WTC11 (cell line): Measurements from ENCODE around the gene SMIM44.

Source experiments
- CREM ChIP-seq: sonication (generic); formaldehyde crosslinking; IDR thresholded peaks from 2 replicates; pipeline ENCODE4 v1.8.1; 2022; ENCODE audit warnings: mild to moderate bottlenecking, missing genetic modification reagents, moderate library complexity
- ESRRA ChIP-seq: sonication (generic); formaldehyde crosslinking; IDR thresholded peaks from 2 replicates; pipeline ENCODE4 v1.8.1; 2022; ENCODE audit warnings: mild to moderate bottlenecking, missing genetic modification reagents, borderline replicate concordance
- KAT7 ChIP-seq: sonication (generic); formaldehyde crosslinking; IDR thresholded peaks from 2 replicates; pipeline ENCODE4 v1.8.1; 2023; ENCODE audit warnings: missing genetic modification reagents, mild to moderate bottlenecking, borderline replicate concordance
- OVOL2 ChIP-seq: fragments of 250-450 bp; sonication (Bioruptor Pico); IDR thresholded peaks from 2 replicates; pipeline ENCODE4 v1.9.0; 2021; ENCODE audit warnings: mild to moderate bottlenecking, borderline replicate concordance
- SP1 ChIP-seq: sonication (generic); formaldehyde crosslinking; conservative IDR thresholded peaks from 2 replicates; pipeline ENCODE4 v1.8.1; 2022; ENCODE audit warnings: missing genetic modification reagents
- TEAD4 ChIP-seq: sonication (generic); formaldehyde crosslinking; IDR thresholded peaks from 2 replicates; pipeline ENCODE4 v1.8.0; 2022; ENCODE audit warnings: mild to moderate bottlenecking, missing genetic modification reagents
- ZNF263 ChIP-seq: sonication (generic); formaldehyde crosslinking; IDR thresholded peaks from 2 replicates; pipeline ENCODE4 v1.8.1; 2022; ENCODE audit warnings: low read depth, mild to moderate bottlenecking, moderate library complexity, missing genetic modification reagents
- TF ChIP-seq, protein P1 (sequence below): fragments of 200-600 bp; IDR thresholded peaks from 2 replicates; pipeline ENCODE4 v1.8.0; 2022; ENCODE audit warnings: antibody characterized with exemption
- TF ChIP-seq, protein P2 (sequence below): sonication (generic); formaldehyde crosslinking; IDR thresholded peaks from 2 replicates; pipeline ENCODE4 v1.8.1; 2023; ENCODE audit warnings: mild to moderate bottlenecking, missing genetic modification reagents
- TF ChIP-seq, protein P3 (sequence below): sonication (generic); formaldehyde crosslinking; IDR thresholded peaks from 2 replicates; pipeline ENCODE4 v1.8.0; 2022; ENCODE audit warnings: mild to moderate bottlenecking, missing genetic modification reagents
- TF ChIP-seq, protein P4 (sequence below): sonication (generic); formaldehyde crosslinking; IDR thresholded peaks from 2 replicates; pipeline ENCODE4 v1.8.1; 2023; ENCODE audit warnings: mild to moderate bottlenecking, missing genetic modification reagents
- TF ChIP-seq, protein P5 (sequence below): sonication (generic); formaldehyde crosslinking; IDR thresholded peaks from 2 replicates; pipeline ENCODE4 v1.8.1; 2022; ENCODE audit warnings: low read depth, mild to moderate bottlenecking, moderate library complexity, missing genetic modification reagents, borderline replicate concordance

DNA sequence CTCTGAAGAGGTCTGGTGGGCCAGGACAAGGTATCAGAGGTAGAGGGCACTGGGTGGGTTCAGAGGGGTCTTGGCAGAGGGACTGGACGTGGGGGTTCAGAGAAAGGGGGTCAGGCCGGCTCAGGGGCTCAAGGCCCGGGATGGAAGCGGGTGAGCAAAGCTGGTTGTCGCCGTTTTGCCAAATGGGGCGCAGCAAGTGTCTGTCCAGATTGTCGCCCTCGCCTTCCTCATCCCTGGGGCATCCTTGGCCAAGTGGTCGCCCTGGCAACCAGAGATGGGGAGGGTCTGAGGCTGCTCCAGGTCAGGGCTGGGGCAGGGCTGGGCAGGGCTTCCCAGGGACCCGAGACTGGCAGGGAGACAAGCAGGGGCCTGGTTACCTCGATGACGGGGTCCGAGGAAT, 10.4 kb upstream of the SMIM44 start:
- TF ChIP-seq, protein P1, sequence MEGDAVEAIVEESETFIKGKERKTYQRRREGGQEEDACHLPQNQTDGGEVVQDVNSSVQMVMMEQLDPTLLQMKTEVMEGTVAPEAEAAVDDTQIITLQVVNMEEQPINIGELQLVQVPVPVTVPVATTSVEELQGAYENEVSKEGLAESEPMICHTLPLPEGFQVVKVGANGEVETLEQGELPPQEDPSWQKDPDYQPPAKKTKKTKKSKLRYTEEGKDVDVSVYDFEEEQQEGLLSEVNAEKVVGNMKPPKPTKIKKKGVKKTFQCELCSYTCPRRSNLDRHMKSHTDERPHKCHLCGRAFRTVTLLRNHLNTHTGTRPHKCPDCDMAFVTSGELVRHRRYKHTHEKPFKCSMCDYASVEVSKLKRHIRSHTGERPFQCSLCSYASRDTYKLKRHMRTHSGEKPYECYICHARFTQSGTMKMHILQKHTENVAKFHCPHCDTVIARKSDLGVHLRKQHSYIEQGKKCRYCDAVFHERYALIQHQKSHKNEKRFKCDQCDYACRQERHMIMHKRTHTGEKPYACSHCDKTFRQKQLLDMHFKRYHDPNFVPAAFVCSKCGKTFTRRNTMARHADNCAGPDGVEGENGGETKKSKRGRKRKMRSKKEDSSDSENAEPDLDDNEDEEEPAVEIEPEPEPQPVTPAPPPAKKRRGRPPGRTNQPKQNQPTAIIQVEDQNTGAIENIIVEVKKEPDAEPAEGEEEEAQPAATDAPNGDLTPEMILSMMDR: no peak
- TF ChIP-seq TEAD4 (no peak), OVOL2 (CRISPR knock-in tag) (no peak), KAT7 (CRISPR knock-in tag) (no peak), ZNF263 (CRISPR knock-in tag) (no peak), SP1 (CRISPR knock-in tag) (no peak), ESRRA (CRISPR knock-in tag) (no peak), CREM (CRISPR knock-in tag) (no peak)
- TF ChIP-seq, protein P2, sequence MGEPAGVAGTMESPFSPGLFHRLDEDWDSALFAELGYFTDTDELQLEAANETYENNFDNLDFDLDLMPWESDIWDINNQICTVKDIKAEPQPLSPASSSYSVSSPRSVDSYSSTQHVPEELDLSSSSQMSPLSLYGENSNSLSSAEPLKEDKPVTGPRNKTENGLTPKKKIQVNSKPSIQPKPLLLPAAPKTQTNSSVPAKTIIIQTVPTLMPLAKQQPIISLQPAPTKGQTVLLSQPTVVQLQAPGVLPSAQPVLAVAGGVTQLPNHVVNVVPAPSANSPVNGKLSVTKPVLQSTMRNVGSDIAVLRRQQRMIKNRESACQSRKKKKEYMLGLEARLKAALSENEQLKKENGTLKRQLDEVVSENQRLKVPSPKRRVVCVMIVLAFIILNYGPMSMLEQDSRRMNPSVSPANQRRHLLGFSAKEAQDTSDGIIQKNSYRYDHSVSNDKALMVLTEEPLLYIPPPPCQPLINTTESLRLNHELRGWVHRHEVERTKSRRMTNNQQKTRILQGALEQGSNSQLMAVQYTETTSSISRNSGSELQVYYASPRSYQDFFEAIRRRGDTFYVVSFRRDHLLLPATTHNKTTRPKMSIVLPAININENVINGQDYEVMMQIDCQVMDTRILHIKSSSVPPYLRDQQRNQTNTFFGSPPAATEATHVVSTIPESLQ (CRISPR knock-in tag): no peak
- TF ChIP-seq, protein P3, sequence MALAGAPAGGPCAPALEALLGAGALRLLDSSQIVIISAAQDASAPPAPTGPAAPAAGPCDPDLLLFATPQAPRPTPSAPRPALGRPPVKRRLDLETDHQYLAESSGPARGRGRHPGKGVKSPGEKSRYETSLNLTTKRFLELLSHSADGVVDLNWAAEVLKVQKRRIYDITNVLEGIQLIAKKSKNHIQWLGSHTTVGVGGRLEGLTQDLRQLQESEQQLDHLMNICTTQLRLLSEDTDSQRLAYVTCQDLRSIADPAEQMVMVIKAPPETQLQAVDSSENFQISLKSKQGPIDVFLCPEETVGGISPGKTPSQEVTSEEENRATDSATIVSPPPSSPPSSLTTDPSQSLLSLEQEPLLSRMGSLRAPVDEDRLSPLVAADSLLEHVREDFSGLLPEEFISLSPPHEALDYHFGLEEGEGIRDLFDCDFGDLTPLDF (CRISPR knock-in tag): no peak
- TF ChIP-seq, protein P4, sequence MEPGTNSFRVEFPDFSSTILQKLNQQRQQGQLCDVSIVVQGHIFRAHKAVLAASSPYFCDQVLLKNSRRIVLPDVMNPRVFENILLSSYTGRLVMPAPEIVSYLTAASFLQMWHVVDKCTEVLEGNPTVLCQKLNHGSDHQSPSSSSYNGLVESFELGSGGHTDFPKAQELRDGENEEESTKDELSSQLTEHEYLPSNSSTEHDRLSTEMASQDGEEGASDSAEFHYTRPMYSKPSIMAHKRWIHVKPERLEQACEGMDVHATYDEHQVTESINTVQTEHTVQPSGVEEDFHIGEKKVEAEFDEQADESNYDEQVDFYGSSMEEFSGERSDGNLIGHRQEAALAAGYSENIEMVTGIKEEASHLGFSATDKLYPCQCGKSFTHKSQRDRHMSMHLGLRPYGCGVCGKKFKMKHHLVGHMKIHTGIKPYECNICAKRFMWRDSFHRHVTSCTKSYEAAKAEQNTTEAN (CRISPR knock-in tag): no peak
- TF ChIP-seq, protein P5, sequence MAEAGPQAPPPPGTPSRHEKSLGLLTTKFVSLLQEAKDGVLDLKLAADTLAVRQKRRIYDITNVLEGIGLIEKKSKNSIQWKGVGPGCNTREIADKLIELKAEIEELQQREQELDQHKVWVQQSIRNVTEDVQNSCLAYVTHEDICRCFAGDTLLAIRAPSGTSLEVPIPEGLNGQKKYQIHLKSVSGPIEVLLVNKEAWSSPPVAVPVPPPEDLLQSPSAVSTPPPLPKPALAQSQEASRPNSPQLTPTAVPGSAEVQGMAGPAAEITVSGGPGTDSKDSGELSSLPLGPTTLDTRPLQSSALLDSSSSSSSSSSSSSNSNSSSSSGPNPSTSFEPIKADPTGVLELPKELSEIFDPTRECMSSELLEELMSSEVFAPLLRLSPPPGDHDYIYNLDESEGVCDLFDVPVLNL (CRISPR knock-in tag): no peak
